Measurements from ENCODE around the gene ESR1.

GRCh38 chr6:151904631-151905030 is 97.1 kb downstream of the ESR1 start:
- TF ChIP-seq EZH2 (IDR thresholded peaks at IDR 0.05; ENCODE audit: low read length) (no peak), CTCF (optimal IDR thresholded peaks at IDR 0.05 in 1 of 3, IDR thresholded peaks at IDR 0.05 in 1 of 3, conservative IDR thresholded peaks at IDR 0.05 in 1 of 3; ENCODE audit: extremely low read depth in 1 of 3, insufficient read depth in 2 of 3, low read length in 3 of 3) (no peak)

Data from keratinocyte (primary cell).